ENCODE measurements around the gene CEP95.

GRCh38 chr17:64499805-64500486 lies 6.8 kb upstream of the CEP95 start:
- no peak for TF ChIP-seq CTCF (IDR thresholded peaks at IDR 0.05; ENCODE audit: low read depth, low read length)
- TF ChIP-seq POLR2A (IDR thresholded peaks at IDR 0.05; ENCODE audit: extremely low read depth, insufficient read length), result no peak
- TF ChIP-seq MAX (IDR thresholded peaks at IDR 0.05; ENCODE audit: low read depth, low read length), result no peak

Measured in NB4 (cell line).